ENCODE results near the gene OR2A42. TPM values are rescaled to one million over a fixed set of nuclear protein-coding genes. Genes with fewer than 3 reads are reported as not detected.
"Not testable (repeated sequence)": the region's sequence is repeated elsewhere in the genome, so short reads cannot be mapped to it uniquely, and the experiment has no call there.

OR2A42 gene, protein sequence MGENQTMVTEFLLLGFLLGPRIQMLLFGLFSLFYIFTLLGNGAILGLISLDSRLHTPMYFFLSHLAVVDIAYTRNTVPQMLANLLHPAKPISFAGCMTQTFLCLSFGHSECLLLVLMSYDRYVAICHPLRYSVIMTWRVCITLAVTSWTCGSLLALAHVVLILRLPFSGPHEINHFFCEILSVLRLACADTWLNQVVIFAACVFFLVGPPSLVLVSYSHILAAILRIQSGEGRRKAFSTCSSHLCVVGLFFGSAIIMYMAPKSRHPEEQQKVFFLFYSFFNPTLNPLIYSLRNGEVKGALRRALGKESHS
- polyA plus RNA-seq (2012; ENCODE audit: insufficient read depth, insufficient read length): not detected

DNA sequence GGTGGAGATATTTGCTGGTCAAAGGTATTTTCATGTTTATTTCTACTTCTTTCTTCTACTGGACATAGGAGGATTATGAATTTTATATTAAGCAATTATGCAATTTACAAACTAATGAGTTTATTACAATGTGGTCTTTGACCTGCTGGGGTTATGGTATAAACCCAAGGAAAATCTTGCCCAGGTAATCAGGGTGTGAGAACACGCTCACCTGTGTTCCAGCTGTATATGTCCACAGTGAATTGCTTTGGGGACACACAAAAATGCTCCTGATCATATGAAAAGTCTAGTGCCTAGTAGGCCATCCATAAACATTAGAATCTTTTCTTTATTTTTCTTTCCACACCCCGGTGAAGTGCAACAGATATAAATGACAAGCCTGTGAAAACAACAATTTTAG is at the start of gene OR2A42:
Gene OR2A42, minus strand, starts transcription at position 241 of the 400 bp plus-strand sequence. CDS start 6,762 bp downstream, outside the sequence.
- not testable (repeated sequence) for DNase-seq (ENCODE audit: low read depth, low spot score); H3K4me3 ChIP-seq (ENCODE audit: low read length)

GRCh38 chr7:144287171-144287784 is 47.9 kb upstream of the OR2A42 start:
- H3K4me3 ChIP-seq (ENCODE audit: low read length); DNase-seq (ENCODE audit: low read depth, low spot score): not testable (repeated sequence)

DNA sequence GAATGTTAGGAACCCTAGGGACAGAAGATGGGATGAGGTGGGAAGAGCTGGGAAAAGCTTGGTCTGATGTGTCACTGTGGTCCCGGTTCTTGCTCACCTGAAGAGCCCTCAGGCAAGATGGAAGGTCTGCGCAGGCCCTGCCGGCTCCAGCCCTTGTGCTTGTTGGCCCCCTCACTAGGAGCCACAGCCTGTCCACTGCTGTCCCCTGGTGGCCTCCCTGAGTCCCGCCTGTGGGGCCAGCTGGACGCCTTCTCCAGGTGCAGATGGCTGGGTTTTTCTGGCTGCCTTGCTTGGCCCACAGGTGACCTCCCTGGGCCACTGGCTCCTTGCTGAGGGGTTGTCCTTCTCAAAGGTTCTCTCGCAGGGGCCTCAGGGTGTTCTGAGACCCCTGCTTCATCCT is 44.3 kb upstream of the OR2A42 start:
- H3K4me3 ChIP-seq (ENCODE audit: low read length); DNase-seq (ENCODE audit: low read depth, low spot score): not testable (repeated sequence)

DNA sequence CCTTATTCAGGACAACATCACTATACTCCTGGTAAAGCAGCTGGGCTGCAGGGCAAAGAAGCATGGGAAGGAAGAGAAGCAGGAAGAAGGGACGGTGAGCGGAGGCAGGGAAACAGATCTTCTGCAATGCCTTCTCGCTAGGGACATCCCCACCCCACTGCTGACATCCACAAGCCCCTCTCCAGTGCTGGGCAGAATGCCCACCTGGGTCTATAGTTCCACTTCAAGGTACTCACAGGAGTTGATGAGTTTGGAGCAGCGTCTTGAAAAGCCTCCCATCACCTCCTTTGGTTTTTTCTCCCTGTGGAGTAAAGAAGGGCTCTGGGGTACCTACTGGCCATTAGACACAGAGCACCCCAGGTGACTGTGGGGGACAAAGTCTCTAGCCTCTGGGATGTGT is 43.1 kb upstream of the OR2A42 start:
- not testable (repeated sequence) for DNase-seq (ENCODE audit: low read depth, low spot score); H3K4me3 ChIP-seq (ENCODE audit: low read length)

GRCh38 chr7:144281981-144282380 is 42.6 kb upstream of the OR2A42 start:
- H3K4me3 ChIP-seq (ENCODE audit: low read length); DNase-seq (ENCODE audit: low read depth, low spot score): not testable (repeated sequence)

- not testable (repeated sequence) for DNase-seq (ENCODE audit: low read depth, low spot score)
These were observed 40.6 kb upstream of the OR2A42 start for GRCh38 chr7:144280010-144280409.

DNA sequence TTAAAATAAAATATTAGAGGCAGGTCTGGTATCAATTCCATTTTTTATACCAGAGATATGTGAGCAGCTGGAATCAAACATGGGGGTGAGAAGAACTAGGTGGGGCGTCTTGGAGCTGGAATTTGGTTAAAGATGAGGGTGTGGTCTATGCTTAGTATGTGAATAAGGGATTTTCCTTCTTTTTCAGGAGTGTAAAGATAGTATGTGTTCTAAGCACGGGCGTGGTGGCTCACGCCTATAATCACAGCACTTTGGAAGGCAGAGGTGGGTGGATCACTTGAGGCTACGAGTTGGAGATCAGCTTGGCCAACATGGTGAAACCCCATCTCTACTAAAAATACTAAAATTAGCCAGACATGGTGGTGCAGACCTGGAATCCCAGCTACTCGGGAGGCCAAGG is 35.9 kb upstream of the OR2A42 start:
- DNase-seq (ENCODE audit: low read depth, low spot score); H3K4me3 ChIP-seq (ENCODE audit: low read length): not testable (repeated sequence)

More at GRCh38 chr7:144280010-144280409, 40.6 kb upstream of the OR2A42 start:
- H3K4me3 ChIP-seq (ENCODE audit: low read length): not testable (repeated sequence)

DNA sequence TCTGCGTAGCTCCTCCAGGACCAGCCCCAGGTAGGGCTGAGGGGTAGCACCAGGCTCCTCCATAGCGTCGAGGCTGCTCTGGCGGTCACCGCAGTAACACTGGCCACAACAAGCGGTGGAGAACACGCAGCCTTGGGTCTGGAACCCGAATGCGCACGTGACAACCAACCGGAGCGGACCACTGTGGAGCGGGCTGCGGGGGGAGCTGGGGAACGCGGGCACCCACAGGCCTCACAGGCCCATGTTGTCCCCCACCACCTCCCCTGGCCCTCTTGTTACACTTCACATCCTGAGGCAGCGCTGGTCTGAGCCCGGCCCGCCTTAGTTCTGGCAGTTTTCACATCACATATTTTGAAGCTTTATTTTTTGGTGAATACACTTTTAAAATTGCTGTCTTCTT is 29.8 kb upstream of the OR2A42 start, which contains the start of gene CTAGE8:
Gene CTAGE8, minus strand, starts transcription at position 101 of the 400 bp plus-strand sequence. Its CDS starts 38 bp downstream, at position 63.
- H3K4me3 ChIP-seq (ENCODE audit: low read length); DNase-seq (ENCODE audit: low read depth, low spot score): not testable (repeated sequence)

- not testable (repeated sequence) for H3K4me3 ChIP-seq (ENCODE audit: low read length); DNase-seq (ENCODE audit: low read depth, low spot score)
These were observed 25.3 kb upstream of the OR2A42 start, which contains the start of gene OR2A7 for GRCh38 chr7:144264692-144265091. OR2A7 (minus strand) TSS chr7:144264792; CDS start chr7:144259628, 5,164 bp downstream.

- not testable (repeated sequence) for DNase-seq (ENCODE audit: low read depth, low spot score); H3K4me3 ChIP-seq (ENCODE audit: low read length)
These were observed 22.7 kb upstream of the OR2A42 start for GRCh38 chr7:144262128-144262527.

DNA sequence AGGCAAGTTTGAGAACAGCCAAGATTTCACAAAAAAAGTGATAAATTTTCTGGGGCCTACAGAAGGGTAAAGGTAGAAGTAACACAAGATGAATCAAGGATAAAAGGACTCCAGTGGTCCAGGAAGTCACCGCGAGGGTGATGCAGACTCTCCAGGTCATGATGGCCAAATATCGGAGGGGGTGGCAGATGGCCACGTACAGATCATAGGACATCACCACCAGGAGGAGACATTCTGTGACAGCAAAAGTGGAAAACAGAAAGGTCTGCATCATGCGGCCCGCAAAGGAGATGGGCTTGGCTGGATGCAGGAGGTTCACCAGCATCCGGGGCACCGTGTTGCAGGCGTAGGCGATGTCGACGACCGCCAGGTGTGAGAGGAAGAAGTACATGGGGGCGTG is 19.7 kb upstream of the OR2A42 start:
- not testable (repeated sequence) for DNase-seq (ENCODE audit: low read depth, low spot score); H3K4me3 ChIP-seq (ENCODE audit: low read length)

DNA sequence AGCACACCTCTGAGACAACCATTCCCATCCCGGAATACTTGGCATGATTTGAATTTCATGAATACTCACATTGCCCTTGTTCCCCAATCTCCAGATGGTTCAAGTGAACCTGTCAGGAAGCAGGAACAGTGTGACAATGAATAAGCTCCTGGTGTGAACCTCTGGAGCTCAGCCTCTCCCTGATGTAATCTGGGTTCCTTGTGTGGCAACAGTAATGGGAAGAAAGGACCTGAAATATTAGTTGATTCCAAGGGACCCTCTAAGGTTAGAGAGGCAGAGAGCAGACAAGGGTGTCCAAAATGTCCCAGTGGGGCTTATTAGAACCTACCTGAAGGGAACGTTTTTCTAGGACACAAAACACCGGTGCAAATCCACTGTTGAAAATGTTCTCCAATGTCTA is 16.7 kb upstream of the OR2A42 start:
- no peak overlapping the region for H3K4me3 ChIP-seq (ENCODE audit: low read length)
- DNase-seq (ENCODE audit: low read depth, low spot score): no peak

DNA sequence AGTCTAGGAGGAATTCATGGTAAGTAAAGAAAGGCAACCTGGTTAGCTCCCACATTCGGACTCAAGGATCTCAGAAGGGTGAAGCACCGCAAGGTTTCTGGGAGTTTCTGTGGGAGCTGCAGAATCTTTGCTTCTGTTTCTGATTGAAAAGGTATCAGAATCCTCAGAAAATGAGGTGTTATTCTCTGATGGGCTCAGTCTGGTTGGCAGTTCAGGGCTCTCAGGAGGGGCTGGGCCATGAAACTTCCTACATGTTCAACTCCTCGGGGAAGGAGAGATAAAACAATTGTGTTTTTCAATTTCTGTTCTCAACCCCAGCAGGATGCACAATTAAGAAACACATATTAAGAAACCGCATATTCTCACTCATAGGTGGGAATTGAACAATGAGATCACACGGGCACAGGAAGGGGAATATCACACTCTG is 16.1 kb upstream of the OR2A42 start:
- DNase-seq (ENCODE audit: low read depth, low spot score): no peak

DNA sequence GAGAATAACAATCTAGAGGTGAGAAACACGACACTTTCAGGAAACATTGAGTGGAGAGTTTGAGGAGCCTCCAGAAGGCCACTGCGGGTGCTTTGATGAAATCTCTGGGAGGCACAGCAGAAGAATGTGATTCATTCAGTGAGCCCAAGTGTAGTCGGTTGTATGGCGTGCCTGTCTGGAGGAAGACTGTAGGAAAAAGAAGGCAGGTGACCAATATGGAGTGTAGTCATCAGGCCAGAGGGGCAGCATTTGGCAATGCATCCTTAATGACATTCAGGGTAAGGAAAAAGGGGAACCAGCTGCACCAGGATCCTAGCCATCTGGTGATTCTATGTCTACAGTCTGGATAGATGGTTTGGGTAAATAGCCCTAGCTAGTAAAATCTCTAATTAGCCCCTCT is 12.9 kb upstream of the OR2A42 start:
- not testable (repeated sequence) for H3K4me3 ChIP-seq (ENCODE audit: low read length); DNase-seq (ENCODE audit: low read depth, low spot score)

More for the DNA sequence above, 16.1 kb upstream of the OR2A42 start:
- H3K4me3 ChIP-seq (ENCODE audit: low read length): no peak overlapping the region

GRCh38 chr7:144247674-144248330 is 8.4 kb upstream of the OR2A42 start:
- DNase-seq (ENCODE audit: low read depth, low spot score); H3K4me3 ChIP-seq (ENCODE audit: low read length): not testable (repeated sequence)

GRCh38 chr7:144246967-144247366 is 7.6 kb upstream of the OR2A42 start:
- not testable (repeated sequence) for H3K4me3 ChIP-seq (ENCODE audit: low read length); DNase-seq (ENCODE audit: low read depth, low spot score)

GRCh38 chr7:144245372-144245771 is 6.0 kb upstream of the OR2A42 start:
- DNase-seq (ENCODE audit: low read depth, low spot score); H3K4me3 ChIP-seq (ENCODE audit: low read length): not testable (repeated sequence)

DNA sequence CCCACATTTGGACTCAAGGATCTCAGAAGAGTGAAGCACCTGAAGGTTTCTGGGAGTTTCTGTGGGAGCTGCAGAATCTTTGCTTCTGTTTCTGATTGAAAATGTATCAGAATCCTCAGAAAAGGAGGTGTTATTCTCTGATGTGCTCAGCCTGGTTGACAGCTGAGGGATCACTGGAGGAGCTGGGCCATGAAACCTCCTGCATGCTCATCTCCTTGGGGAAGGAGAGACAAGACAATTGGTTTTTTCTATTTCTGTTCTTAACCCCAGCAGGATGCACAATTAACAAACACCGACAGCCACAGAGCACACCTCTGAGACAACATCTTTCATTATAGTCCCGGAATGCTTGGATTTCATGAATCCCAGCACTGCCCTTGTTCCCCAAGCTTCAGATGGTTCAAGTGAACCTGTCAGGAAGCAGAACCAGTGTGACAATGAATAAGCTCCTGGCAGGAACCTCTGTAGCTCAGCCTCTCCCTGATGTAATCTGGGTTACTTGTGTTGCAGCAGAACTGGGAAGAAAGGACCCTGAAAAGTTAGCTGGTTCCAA is 799 bp downstream of the OR2A42 start:
- not testable (repeated sequence) for H3K4me3 ChIP-seq (ENCODE audit: low read length); DNase-seq (ENCODE audit: low read depth, low spot score)

GRCh38 chr7:144233039-144233438 is 6.4 kb downstream of the OR2A42 start:
- H3K4me3 ChIP-seq (ENCODE audit: low read length); DNase-seq (ENCODE audit: low read depth, low spot score): not testable (repeated sequence)
